Measurements from ENCODE around the gene ONECUT3. TPM values are rescaled to one million over a fixed set of nuclear protein-coding genes. Genes with fewer than 3 reads are reported as not detected.

ONECUT3 gene
- total RNA-seq, 4 donors from 2014 or later, result not detected

GRCh38 chr19:1799695-1800342, 46.5 kb downstream of the ONECUT3 start:
- no peak for DNase-seq (ENCODE audit: low spot score in 2 of 2)
- WGBS, 2 donors, result 81 to 85% methylated on average over 34 of the region's 36 CpGs
- intact Hi-C loops (cut with DNase I; ENCODE audit: low total_unique reads), result no loop called here
- TF ChIP-seq CTCF (IDR thresholded peaks at IDR 0.05), result no peak
- TF ChIP-seq POLR2A (IDR thresholded peaks at IDR 0.05), result no peak
- H3K4me3 ChIP-seq (ENCODE audit: low read depth, poor library complexity, severe bottlenecking), result no peak overlapping the region

DNA sequence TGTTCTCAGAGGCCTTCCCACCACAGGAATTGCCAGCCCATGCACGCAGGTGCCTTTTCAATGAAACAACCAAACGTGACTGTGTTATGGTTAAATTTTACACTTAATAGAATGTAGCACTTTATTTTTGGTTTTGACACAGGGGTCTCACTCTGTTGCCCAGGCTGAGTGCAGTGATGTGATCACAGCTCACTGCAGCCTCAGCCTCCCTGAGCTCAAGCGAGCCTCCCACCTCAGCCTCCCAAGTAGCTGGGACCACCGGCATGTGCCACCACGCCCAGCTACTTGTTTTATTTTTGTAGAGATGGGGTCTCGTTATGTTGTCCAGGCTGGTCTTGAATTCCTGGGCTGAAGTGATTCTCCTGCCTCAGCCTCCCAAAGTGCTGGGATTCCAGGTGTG, 51.6 kb downstream of the ONECUT3 start:
- intact Hi-C loops (cut with DNase I; ENCODE audit: low total_unique reads), result no loop called here
- TF ChIP-seq POLR2A (IDR thresholded peaks at IDR 0.05) (no peak), CTCF (IDR thresholded peaks at IDR 0.05) (no peak)
- 91 to 92% methylated on average over 6 of the region's 6 CpGs for WGBS, 2 donors
- no peak for DNase-seq (ENCODE audit: low spot score in 2 of 2)
- no peak overlapping the region for H3K4me3 ChIP-seq (ENCODE audit: low read depth, poor library complexity, severe bottlenecking)

DNA sequence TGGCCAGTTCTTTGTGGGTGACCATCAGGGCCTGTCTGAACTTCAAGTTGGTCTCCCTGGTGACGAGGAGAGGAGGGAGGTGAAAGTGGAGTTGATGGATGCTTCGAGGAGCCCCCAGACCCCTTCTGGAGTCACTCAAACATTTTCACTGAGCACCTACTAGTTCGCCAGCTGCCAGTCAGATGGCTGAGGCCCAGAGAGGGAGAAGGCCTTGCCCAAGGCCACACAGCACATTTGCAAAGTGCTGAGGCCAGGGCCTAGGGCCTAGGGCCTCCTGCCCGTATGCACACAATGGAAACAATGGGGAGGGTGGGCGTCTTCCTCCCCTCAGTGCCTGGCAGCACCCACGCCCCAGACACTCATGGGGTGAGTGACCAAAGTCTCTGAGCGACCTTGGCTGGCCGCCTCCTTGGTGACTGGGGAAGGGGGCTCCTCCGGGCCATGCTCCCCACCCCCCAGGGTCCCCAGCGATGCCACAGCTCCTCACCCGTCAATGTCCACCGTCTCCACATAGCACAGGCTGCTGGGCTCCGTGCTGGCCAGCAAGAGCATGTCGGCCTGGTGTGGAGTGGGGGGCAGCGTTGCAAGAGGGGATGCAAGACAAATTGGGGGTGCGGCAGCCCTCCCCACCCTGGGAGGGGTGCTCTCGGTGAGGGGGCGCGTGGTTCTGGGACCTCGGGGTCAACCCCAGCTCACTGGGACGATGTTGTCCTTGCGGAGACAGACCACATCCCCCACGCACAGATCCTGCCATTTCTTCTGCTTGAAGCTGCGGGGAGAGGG, 52.3 kb downstream of the ONECUT3 start:
- TF ChIP-seq CTCF (IDR thresholded peaks at IDR 0.05) (no peak), POLR2A (IDR thresholded peaks at IDR 0.05) (no peak)
- no peak overlapping the region for H3K4me3 ChIP-seq (ENCODE audit: low read depth, poor library complexity, severe bottlenecking)
- intact Hi-C loops (cut with DNase I; ENCODE audit: low total_unique reads), result no loop called here
- WGBS, 2 donors, result 92 to 93% methylated on average over 21 to 23 of the region's 24 CpGs
- DNase-seq (ENCODE audit: low spot score in 2 of 2), result no peak

DNA sequence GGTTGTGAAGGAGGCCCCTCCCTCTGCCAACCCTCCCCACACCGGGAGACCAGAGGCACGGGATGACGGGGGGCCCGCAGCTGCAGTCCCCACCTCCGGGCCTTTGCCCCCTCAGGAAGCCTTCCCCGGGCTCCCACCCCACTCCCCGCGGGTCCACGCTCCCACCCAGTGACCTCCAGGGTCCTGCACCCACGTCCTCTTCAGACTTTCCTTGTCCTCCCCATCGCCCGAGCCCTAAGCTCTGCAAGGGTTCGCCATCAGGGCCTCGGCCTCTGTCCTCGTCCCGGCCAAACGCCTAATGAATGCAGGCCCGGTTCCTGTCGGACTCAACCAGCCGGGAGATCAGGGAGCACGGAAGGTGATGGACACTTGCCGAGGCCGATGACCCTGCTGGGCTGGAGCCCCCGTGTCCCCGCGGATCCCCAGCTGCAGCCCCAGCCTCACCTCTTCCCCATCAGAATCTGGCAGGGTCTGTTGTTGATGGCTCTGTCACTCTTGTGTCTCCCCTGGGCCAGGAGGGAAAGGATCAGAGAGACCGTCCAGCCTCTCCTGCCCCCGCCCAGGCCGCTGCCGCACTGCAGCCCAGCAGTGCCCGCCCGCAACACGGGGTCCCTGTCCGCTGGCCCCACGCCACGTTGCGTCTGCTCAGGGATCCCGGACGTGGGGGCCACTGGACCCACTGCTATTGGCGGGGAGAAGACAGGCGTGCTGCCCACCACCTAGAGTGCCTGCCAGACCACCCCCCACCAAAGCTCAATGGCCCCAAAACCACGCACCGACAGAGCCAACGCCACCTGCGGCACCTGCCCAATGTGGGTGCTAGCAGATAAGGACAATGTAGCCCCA, 53.1 kb downstream of the ONECUT3 start:
- no peak for TF ChIP-seq CTCF (IDR thresholded peaks at IDR 0.05)
- WGBS, 2 donors, result 87 to 88% methylated on average over 44 to 45 of the region's 45 CpGs
- DNase-seq (ENCODE audit: low spot score in 2 of 2), result no peak
- intact Hi-C loops (cut with DNase I; ENCODE audit: low total_unique reads), result no loop called here
- no peak overlapping the region for H3K4me3 ChIP-seq (ENCODE audit: low read depth, poor library complexity, severe bottlenecking)

DNA sequence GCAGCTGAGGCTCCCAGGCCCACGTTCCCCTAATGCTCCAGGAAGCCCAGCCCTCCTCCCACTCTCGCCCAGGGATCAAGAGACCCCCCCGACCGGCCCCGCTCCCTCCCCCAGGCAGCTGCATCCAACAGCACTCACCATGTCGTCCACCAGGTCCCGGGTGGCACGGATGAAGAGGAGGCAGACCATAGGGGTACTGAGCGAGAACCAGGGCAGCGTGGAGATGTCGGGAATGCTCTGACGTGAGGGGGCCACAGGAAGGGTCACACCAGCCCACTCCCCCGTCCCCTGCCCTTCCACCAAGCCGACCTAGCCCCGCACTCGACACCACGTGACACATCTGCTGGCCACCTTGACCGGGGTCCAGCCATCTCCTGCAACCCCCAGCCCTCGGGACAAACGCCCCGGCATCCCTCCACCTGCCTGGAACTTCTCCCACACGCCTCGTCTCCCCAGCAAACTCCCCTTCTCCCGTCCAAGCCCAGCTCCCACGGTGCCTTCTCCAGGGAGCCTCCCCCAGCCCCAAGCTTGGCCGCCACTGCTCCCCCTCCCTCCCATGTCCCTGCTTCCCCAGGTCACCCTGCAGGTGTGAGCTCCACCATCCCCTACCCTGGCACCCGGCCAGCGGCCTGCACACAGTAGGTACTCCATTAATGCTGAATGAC, 53.9 kb downstream of the ONECUT3 start:
- 72 to 74% methylated on average over 24 to 27 of the region's 28 CpGs for WGBS, 2 donors
- intact Hi-C loops (cut with DNase I; ENCODE audit: low total_unique reads), result no loop called here
- no peak for DNase-seq (ENCODE audit: low spot score in 2 of 2)
- TF ChIP-seq POLR2A (IDR thresholded peaks at IDR 0.05) (no peak), CTCF (IDR thresholded peaks at IDR 0.05) (no peak)
- H3K4me3 ChIP-seq (ENCODE audit: low read depth, poor library complexity, severe bottlenecking), result no peak overlapping the region

All from lower leg skin (tissue), 4 donors.